T1000 (cell line): ENCODE results near the gene HPS1.
A peak's percentile ranks its signal among the peaks of the same experiment; 100 is the strongest.

ENCODE experiments used
- DNase-seq: peaks from one replicate; lab custom pipeline; 2025; ENCODE audit warnings: mixed read lengths; lab: John Stamatoyannopoulos, UW

Gene HPS1

DNA sequence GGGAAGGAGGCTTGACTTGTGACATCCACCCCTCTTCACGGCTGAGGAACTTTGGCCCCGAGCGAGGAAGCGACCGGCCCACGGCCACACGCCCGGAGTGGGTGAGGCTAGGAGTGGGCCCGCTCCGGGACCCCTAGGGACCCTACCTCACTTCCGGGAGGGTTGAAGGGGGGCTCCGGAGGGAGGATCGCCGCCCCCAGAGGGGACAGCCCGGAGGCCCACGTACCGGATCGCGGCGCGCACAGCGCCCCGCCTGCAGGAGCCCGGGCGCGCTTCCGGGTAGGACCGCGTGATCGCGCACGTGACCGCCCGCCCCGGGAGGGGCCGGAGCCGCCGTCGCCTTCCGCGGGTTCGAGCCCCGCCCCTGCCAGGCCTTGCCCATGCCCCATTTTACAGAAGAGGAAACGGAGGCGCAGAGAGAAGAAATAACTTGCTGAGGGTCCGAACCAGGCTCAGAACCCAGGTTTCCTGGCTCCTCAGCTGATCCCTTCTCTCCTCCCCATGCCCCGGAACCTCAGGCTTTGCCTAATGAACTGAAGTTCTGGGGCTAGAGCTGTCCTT lies at the start of gene HPS1:
TSS of gene HPS1 (minus strand) at position 275 of the 561 bp plus-strand sequence. CDS start 3,695 bp downstream, outside the sequence.
- peak; percentile 60 for DNase-seq

DNA sequence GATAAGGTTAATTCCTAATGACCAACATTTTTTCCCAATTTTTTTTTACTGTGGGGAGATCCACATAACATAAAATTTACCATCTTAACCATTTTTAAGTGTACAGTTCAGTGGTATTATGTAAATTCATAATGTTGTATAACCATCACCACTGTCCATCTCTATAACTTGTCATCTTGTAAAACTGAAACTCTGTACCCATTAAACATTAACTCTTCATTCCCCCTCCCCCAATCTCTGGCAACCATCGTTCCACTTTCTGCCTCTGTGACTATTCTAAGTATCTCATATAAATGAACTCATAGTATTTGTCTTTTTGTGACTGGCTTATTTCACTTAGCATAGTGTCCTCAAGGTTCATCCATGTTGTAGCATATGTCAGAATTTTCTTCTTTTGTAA lies 46.0 kb upstream of the HPS1 start:
- DNase-seq, result no peak

DNA sequence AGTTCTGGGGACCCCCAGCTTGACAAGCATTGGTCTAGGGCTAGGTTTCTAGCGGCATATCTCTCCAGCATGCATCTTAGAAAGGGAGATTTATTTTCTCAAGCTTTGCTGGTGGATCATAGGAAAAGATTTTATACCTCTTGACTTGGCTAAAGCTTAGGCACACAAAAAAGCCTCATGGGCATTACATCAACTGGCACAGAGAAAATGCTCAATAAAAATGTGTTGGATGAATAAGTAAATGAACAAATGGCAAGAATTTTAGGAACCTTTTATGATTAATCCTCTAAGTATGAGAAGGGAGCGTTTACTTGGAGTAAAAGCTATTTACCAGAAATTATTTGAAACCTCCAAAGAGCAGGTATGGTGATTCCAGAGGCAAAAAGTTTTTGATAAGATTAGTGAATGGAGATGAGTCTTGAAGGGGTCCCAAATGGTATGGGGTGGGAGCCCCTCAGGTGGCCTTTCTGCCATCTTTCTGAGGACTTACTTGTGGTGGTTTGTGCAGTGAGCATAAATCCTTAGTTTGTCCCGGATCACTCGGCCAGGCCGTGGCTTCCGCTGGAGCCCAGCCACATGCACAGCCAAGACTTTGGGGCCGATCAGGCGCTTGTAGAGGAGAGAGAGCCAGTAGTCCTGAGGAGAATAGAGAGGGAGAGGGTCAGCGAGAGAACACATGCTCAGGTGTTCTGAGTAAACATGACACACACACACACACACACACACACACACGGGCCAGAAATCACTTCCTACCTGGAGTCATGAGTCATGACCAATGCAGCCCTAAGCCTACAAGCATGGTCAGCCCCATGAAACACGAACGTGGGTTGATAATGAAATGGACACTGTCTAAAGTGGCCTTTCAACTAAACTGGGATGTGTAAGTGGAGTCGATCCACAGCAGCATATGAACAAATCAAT lies 43.1 kb upstream of the HPS1 start:
- no peak for DNase-seq

DNA sequence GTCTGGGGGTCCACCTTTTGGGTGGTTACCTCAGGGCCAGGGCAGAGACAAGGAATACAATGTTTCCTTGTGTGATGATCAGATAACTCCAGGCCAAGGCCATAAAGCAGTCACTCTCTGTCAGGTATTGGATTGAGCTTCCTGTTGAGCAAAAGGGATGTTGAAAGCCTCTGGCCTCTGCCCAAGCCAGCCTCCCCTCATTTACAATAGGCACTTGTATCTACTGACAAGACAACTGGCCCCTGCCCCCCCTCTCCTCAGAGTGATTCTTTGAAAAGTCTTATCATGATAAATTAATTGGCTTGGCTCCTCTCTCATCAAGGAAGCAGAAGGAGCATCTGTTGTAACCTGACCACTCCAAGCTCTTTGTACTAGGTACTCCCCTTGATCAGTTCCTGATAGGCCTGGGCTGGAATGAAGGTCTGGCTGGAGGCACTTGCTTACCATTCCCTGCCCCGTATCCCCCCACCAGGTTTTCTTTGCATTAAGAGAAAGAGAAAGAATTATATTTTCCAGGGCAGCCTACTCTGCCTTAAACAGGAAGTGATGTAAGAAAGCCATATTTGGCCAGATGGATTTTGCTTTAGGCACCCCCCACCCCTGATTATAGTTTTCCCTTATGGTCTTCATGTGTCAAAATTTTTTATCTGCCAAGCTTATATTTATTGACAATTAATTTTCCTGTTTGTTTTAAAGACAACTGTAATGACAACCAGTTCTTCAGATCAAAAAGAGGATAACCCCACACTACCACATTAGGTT lies 42.1 kb upstream of the HPS1 start:
- DNase-seq, result no peak

DNA sequence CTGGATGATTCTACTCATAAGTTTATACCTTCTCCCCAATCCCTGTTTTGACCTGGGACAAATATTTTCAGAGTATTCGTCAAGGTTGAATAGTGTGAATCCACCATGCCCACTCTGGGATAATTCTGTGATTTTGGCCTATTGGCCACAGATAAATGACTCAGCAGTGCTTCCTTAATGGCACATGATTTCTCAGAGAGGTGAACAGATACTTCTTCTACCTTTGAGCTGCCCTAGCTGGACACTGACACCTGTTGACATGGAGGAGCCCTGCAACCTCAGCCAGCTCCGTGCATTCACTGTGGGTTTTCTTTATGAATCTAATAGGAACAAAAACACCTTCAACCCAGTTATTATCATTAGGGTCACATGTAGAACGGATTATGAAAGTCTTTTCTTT lies 40.9 kb upstream of the HPS1 start:
- no peak for DNase-seq

DNA sequence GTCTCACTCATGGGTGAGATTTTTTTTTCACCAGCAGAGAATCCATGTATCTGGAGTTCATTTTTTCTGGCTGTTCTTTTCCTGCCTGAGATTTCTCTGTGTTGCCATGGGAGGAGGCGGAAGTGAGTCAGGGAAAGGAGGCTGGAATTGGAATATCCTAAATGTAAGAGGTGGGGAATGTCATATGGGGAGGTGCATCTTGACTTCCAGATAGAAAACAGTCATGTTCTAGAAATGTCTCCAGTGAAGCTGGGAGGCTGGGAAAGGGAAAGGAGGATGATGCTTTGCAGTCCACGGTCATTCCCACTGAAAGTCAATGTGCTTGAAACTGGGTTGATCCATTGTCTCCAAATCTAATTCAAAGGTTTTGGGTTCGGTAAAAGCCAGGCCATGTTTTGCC lies 39.7 kb upstream of the HPS1 start:
- no peak for DNase-seq

DNA sequence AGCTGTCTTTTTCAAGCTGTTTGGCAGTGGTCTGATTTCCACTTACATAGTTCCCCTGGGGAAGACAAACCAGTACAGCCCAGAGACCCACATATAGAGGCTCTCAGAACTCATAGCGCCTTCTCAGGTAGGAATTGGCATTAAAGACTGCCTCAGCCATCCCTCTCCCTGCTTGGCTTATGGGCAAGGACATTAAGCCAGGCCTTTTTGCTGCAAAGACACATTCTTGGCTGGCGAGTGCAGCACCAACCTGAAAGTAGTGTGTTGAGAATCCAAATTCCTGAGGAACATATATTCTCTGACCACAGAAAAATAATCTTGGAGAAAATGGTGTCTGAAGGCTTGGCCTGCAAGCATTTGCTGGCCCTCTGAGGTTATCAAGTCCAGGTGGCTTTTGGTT lies 39.2 kb upstream of the HPS1 start:
- DNase-seq, result no peak

DNA sequence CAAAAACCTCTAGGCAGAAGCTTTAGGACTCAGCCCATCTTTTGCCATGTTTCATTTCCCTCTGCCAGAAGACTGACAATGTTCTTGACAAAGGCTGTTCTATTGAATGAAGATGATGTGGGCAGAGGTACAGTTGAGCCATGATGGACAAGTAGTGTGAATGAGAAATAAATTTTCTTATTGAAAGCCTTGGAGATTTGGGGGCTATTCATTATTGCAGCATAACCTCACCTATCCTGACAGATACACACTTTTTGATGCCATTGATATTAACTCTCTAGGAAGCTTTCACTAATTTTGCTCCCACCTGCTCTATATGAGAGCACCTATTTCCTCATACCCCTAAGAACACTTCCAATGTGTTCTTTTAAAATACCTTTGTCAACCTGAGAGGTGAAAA lies 36.9 kb upstream of the HPS1 start:
- no peak for DNase-seq

DNA sequence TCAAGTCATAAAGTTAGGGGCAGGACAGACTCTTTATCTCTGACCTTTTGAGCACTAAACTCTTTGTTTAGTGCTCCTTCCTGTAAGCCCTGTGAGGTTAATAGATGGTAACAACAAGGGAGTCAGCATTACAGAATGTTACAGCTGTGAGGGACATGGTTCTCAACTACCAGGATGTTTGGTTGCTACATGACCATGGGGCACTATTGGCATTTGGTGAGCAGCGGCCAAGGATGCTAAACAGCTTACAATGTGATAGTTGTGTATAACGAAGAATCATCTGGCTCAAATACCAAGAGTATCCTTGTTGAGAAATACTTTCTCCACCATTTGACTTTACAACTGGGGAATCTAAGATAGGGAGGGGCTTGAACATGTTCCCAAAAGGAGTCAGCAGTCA lies 35.4 kb upstream of the HPS1 start:
- no peak for DNase-seq

DNA sequence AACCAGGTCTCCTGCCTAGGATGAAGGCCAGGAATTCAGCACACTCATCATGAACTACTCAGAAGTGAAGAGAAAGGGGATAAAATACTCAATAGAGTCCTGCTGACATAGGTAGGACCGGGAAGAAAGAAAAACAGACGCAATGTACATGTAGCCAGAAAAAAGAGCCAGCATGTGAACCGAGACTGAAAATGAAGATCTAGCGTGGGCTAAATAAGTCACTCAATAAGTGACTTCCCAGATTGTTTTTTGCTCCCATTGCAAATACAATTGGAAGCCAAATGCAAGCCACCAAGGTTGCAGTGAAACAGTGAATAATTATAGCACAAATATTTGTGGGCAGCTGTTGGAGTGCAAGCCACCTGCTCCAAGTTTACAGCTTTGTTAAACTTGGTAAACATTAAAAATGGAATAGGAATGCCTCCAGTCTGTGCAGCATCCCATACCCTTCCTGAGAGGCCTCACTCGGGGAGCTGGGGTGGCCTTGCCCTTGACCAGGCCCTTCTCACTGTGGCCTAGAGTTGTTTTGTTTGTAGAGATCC lies 34.7 kb upstream of the HPS1 start:
- no peak for DNase-seq

DNA sequence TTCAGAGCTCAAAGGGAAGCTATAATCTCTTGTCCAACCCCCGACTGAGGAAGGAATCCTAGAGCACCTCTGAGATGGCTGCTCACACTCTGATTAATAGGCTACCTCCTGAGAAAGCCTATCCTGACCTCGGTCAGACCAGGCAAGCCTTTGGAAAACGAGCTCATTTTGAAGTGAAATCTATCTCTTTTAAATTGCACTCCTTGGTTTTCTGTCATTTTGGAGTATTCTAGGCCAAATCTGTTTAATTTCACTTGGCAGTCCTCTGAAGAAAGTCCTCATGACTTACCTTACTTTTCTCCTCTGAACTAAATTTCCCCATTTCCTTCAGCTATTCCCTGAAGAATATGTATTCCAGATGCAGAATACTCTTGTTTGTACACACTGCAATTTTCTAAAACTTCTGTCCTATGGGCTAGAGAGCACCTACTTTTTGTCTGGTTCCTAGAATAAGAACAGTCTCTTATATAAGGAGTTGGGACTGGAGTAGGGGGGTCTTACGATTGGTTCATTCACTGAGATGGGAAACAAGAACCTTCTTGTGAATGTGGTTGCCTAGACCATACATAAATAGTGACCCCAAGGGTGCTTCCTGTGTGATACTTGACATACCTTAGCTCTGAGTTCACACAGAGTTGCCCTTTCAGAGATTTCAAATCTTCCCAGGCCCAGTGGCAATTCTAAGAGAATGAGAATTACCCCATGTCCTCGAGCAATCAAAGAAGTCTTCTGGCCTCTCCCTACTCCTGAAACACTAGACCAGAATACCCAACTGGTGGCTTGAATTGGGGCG lies 31.9 kb upstream of the HPS1 start:
- DNase-seq, result no peak

DNA sequence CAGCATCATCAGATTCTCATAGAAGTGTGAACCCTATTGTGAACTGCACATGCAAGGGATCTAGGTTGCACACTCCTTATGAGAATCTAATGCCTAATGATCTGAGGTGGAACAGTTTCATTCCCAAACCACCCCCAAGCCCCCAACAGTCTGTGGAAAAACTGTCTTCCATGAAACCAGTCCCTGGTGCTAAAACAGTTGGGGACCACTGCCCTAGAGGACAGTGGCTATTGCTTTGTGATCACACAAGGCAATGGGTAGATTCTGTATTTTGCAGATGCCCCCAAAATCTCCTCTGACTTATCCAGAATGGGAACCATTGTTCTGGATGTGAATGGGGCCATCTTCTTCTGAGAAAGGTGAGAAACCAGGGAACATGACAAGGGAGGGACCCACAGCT lies 31.1 kb upstream of the HPS1 start:
- DNase-seq, result no peak

DNA sequence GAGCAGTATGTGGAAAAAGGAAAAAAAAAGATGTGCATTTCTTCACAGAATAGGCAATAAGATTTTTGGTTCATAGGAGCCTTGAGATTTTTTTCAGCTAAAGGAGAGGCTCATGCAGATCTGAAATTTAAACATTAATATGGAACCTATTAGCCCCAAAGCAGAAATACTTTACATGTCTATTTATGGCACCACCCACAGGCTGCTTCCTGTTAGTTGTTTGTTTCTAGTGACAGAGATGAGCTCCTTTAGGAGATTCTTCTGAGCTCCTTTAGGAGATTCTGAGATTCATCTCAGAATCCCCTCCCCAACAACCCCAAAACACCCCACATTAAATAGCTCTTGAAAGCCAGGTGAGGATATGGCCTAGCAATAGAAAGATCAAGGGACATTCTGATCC lies 27.9 kb upstream of the HPS1 start:
- no peak for DNase-seq

DNA sequence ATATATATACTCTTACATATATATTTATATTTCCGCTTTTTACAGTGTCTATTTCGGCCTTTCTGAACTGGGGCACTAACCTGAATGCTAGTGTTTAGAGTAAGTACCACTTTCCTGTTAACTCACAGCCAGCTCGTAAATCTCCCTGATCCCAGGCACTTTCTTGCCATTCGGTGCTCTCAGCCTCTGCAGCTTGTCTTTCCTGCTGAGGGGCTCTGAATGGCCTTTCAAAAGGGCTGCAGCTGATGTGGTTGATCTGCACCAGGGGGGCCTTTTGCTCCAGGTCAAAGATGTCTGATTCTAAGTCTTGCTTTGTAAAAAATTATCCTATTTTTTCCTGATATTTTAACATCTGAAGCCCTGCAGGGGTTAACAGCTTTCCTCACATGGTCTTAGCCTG lies 25.5 kb upstream of the HPS1 start:
- no peak for DNase-seq

DNA sequence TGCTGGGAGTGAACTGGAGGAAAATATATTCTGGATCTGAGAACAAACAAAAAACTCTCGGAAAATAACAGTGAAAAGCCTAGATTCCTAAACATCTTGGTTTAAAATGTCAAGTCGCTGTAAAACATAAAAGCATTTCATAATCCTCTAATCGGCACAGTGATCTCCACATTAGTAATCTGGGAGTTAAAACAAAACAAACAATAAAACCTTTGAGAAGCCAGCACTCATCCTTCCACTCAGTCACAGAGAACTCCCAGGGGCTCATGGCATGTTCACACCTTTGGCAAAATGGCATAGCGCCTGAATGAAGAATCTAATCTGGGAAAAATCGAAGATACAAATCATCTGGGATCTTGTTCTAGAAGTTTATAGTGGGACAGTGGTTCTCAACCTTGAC lies 24.1 kb upstream of the HPS1 start:
- no peak for DNase-seq

DNA sequence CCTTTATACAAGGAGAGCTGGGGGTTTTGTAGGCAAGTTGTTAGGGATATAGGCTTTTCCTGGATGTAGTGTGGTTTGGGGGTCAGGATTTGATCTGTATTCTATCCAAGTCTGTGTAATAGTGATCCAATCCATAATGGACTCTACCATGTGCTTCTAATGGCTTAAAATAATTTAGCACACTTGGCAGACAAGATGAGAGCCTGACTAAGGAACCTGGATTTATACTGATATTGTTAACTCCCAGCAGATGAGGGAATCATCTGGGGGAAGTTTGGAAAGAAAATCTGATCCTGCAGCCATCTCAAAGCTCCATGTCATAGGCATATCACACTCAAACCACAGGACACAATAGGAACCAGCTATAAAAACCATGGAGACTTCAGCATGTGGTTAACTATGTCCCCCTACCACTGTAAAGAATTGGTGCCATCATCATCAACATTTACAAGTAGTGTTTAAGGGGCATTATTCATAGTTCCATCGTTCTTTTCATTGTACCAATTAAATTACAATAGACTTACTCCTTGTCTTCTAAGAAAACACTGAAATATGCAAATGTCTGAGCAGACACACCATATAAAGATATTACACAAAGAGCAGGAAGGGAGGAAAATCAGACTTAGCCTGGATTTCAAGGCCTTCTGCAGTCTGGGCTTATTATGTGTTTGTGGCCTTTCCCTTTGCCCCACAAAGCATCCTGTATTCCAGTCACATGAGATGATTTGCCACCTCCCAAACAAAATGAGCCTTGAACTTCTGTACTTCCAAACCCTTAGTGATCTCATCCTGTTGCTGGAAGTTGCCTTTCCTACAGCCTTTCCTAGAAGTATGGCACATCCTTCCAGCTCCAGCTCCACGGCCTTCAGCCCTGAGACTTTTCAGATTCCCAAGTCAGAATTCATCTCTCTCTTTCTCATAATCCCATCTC lies 22.5 kb upstream of the HPS1 start:
- no peak for DNase-seq

DNA sequence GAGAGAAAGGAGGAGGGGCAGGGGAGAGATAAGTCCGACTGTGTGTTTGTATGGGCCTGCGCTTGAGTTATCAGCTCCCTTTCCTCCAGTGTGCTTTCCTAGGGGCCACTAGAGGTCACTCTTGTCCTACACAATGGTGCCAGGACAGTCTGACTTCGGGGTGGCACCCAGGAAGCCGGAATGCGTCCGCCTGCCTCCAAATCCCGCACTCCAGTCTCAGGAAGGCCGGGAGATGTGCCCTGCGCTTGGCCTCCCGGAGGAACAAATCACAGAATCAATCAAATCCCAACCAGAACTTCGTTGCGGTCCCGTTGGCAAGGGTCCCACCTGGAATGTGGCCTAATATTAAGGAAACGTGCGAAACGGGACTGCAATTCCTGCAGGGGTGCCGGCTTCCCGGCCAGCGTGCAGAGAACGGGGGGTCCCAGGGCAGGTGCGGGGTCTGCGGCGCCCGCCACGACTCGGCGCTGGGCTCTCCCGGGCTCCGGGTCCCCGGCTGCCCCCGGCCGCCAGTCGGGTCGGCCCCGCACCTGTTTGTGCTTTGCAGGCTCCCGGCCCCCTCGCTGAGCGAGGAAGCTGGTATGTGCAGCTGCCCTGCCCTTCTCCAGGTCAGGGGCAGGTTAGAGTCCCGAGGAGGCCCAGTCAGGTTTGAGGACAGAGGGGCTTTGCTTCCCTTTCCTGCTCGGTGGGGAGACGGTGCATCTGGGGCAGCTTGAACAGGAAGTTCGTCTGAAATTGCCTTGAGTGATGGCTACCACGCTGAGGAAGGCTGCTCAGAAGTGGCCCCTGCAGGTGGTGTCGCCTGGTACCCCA lies 21.0 kb upstream of the HPS1 start:
- peak; percentile 49 for DNase-seq

DNA sequence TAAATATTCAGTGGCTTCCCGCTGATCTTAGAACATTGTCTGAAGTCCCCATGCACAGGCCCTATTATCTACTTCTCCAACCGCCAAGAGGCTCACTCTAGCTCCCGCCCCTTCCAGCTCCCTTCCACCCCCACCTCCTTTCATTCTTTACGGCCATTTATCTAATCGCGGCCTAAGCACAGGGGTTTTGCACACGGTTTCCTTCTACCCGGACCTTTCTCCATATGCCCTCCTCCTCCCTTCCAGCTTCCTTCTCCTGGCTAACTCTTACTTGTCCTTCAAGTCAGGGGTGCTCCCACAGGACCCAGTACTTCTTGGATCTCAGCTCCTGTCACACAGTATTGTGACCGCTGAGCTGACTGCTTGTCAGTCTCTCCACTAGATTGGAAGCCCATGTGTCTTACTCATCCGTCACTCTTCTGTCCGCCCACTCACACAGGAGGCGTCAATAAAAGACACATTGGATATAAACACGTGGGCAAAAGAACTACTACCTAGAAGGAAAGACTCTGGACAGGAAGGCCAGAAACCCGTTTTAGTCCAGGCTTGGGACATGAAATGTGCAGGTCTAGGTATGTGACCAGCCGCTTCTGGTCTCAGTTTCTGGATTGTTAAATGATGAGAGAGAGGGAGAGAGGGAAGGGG lies 20.2 kb upstream of the HPS1 start:
- DNase-seq, result no peak

DNA sequence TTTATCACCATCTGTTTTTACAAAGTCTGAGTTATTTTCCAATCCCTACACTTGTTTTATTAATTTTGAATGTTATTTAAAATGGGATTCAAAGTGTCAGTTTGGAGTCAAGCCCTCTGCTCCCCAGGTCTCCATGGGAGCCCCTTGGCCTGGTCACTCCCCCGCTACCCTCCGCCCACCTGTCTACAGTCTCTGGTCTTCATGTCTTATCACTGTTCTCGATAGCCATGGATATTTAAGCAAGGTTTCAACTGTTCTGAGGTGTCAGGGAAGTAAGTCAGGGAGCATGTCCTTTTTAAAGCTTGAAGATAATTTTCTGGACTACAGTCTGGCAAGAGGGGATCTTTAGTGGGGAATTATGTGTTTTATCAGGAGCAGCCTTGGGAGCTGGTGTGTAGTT lies 19.1 kb upstream of the HPS1 start:
- no peak for DNase-seq
